HG02938 (cell line): ENCODE measurements around the gene ANKRD33B.
A peak's percentile ranks its signal among the peaks of the same experiment; 100 is the strongest.

ENCODE experiments used
- ATAC-seq: cut with Tn5 transposase; IDR thresholded peaks from one replicate; pipeline ENCODE4 v1.9.1; 2021; ENCODE audit warnings: mild to moderate bottlenecking, moderate library complexity; ENCODE audit not compliant: unreplicated experiment

The ANKRD33B gene

GRCh38 chr5:10671041-10672008 is 107.5 kb downstream of the ANKRD33B start:
- no peak for ATAC-seq

GRCh38 chr5:10672146-10673016 is 108.5 kb downstream of the ANKRD33B start:
- no peak for ATAC-seq

- ATAC-seq: no peak
Observed at GRCh38 chr5:10673017-10673389, 109.1 kb downstream of the ANKRD33B start.

GRCh38 chr5:10673407-10673806 is 109.5 kb downstream of the ANKRD33B start:
- ATAC-seq: no peak

- no peak for ATAC-seq
Observed at GRCh38 chr5:10674096-10674495, 110.2 kb downstream of the ANKRD33B start.

- ATAC-seq: no peak
Observed at GRCh38 chr5:10674582-10674981, 110.7 kb downstream of the ANKRD33B start.

GRCh38 chr5:10675177-10675700 is 111.4 kb downstream of the ANKRD33B start:
- ATAC-seq: no peak

- ATAC-seq: no peak
Observed at GRCh38 chr5:10676224-10676623, 112.4 kb downstream of the ANKRD33B start.

GRCh38 chr5:10676946-10677345 is 113.1 kb downstream of the ANKRD33B start:
- ATAC-seq: no peak

- no peak for ATAC-seq
Observed at GRCh38 chr5:10677533-10677932, 113.7 kb downstream of the ANKRD33B start.

GRCh38 chr5:10678244-10678643 is 114.4 kb downstream of the ANKRD33B start:
- no peak for ATAC-seq

- no peak for ATAC-seq
Observed at GRCh38 chr5:10679336-10679988, 115.6 kb downstream of the ANKRD33B start.

- no peak for ATAC-seq
Observed at GRCh38 chr5:10680876-10681481, 117.1 kb downstream of the ANKRD33B start.

- no peak for ATAC-seq
Observed at GRCh38 chr5:10681731-10682679, 118.1 kb downstream of the ANKRD33B start.

- ATAC-seq: no peak
Observed at GRCh38 chr5:10682801-10683525, 119.1 kb downstream of the ANKRD33B start.

- ATAC-seq: peak; percentile 59
Observed at GRCh38 chr5:10684303-10685086, 120.6 kb downstream of the ANKRD33B start.

GRCh38 chr5:10685115-10685521 is 121.2 kb downstream of the ANKRD33B start:
- ATAC-seq: peak; percentile 86

- no peak for ATAC-seq
Observed at GRCh38 chr5:10686890-10687289, 123.0 kb downstream of the ANKRD33B start.
